ENCODE data around the gene GSE1. TPM values are rescaled to one million over a fixed set of nuclear protein-coding genes. Genes with fewer than 3 reads are reported as not detected.
A peak's percentile ranks its signal among the peaks of the same experiment; 100 is the strongest.

GSE1 gene
- total RNA-seq (2014; rRNA removed; shearing (Covaris generic)) = 11.9 and 42.7 TPM in 2 replicates

DNA sequence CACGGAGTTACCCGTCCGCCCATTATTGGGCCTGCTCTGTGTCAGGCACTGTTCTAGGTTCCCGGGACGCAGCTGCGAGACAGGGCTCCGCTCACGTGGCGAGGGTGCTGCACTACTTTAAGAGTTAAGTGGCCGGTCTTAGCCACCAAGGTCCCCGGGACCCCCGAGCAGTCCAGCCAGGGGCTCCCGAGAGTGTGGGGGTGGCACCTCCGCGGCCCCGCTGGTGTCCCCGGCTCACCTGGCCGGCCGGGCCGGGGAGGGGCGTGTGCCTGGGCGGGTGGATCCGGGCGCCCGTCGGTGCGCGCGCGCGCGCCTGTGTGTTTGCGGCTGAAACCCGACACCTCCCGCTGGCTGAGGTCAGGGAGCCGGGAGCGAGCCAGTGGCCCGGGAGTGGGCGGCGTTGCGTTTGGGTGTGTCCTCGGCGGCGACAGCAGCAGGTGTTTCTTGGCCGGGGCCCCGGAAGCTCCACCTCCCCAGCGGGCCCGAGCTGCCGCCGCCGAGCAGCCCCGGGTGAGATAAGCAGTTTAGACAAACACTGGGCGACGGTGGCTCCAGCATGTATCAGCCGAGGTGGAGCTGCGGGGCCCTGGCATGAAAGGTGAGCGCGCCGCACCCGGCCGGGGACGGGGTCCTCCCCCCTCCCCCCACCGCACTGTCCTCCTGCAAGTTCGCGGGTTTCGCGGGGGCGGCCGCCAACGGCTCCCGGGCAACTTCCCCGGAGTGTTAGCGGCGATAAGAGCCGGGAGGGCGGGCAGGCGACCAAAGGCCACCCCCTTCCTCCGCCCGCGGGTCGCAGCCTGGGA is at the start of gene GSE1:
Gene GSE1 (plus strand): TSS at position 522 of the 803 bp plus-strand sequence. CDS start 70 bp downstream, at position 592.
- peak; percentile 89 to 91 for DNase-seq (ENCODE audit: low read depth in 1 of 2, low spot score in 2 of 2)
- H3K4me1 ChIP-seq (replicated peaks) = peaks cover 42% of the 10 kb centered on the region
- H3K27ac ChIP-seq = peak within 1 kb of the TSS; percentile 63
- H3K9me3 ChIP-seq (replicated peaks) = no peaks in the 10 kb centered on the region; the same call in 1 of the 2 replicates
- H3K4me3 ChIP-seq = peak within 1 kb of the TSS; percentile 61
- no peaks in the 10 kb centered on the region for H3K36me3 ChIP-seq
- H3K27me3 ChIP-seq (replicated peaks) = no peaks in the 10 kb centered on the region

DNA sequence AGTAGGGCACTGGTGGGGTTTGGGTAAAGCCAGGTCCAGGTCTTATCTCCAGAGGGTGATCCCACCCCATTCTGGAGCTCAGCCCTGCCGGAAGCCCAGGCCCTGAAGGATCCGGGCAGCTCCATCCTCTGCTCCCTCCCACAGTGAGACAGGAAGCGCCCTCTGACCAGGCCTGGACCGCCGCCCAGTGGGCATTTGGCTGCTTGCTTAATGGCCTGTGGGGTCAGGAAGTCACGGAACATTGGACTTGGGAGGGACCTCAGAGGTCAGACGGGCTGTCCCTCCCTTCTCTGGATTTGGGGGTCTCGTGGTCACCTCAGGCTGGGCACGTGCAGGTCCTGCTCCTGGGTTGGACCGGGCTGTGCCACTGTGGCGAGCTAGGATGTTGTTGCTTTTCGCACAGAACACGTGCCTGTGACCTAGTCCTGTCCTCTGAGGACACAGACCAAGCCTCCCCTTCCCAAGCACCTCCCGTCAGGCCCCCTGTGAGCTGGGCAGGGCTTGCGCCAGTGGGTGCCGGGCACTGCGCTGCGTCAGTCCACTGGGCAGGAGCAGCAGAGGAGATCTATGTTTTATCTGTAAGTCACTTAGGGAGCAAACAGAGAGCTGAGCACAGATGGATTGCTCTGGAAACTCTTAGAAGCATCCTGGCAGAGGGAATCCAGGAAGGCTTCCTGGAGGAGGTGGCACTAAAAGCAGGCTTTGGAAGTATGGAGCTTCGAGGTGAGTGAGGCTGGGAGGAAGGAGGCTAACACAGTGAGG is 49.4 kb upstream of the GSE1 start:
- H3K27me3 ChIP-seq (replicated peaks) = no peaks in the 10 kb centered on the region
- DNase-seq (ENCODE audit: low read depth in 1 of 2, low spot score in 2 of 2) = no peak
- no peak overlapping the region for H3K27ac ChIP-seq
- no peaks in the 10 kb centered on the region for H3K4me1 ChIP-seq (replicated peaks)
- no peaks in the 10 kb centered on the region for H3K9me3 ChIP-seq (replicated peaks)
- H3K36me3 ChIP-seq = no peaks in the 10 kb centered on the region; the same call in 1 of the 2 replicates
- no peak overlapping the region for H3K4me3 ChIP-seq

DNA sequence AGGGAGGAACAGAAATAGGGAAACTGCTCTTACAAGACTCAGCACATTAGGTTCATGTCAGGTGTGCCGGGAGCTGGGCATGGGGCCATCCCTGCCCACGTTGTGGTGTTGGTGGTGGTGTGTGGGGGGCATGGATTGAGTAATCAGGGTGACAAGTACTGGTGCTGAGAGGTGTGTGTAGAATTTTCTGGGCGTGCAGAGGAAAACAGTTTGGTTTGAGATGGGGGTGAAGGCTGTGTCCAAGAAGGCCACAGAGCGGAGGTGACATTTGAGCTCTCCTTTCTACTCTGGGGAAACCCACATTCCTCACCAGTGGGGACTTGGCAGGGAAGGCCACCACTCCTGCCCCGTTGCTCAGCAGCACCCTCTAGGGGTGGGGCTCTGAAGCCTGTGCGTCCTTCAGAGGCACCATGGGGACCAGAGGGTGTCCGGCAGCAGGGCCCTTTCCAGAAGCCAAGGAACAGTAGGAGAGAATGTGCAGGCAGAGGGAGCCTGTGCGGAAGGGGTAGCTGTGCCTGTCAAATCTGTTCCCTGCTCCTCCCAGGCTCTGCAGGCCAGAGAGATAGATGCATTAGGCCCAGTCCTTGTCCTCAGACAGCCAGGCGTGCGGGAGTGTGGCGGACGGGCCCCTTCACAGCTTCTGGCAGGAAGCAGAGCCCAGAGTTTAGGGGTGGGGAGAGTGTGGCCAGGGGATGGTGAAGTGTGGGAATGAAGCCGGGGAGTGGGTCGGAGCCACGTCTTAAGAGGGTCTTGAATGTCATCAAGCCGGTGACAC is 48.7 kb upstream of the GSE1 start:
- Histone ChIP-seq H3K36me3 (no peaks in the 10 kb centered on the region; the same call in 1 of the 2 replicates), H3K4me3 (no peak overlapping the region), H3K4me1 (replicated peaks) (no peaks in the 10 kb centered on the region), H3K27ac (no peak overlapping the region), H3K9me3 (replicated peaks) (no peaks in the 10 kb centered on the region), H3K27me3 (replicated peaks) (no peaks in the 10 kb centered on the region)
- DNase-seq (ENCODE audit: low read depth in 1 of 2, low spot score in 2 of 2) = no peak

DNA sequence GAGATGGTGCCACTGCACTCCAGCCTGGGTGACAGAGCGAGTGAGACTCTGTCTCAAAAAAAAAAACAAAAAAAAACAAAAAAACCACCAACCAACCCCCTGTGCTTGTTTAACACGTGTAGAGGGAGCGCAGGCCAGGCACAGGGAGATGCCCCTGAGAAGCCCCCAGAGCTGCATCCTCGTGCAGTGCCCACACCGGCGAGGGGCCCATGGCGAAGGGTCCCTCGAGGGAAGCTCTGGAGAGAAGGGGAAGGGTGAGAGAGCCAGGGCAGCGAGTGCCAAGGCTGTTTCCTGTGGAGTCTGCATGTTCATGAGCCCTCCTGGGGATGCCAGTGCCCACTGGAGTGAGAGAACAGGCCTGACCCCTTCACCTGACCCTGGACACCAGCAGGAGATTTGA is 47.8 kb upstream of the GSE1 start:
- Histone ChIP-seq H3K27me3 (replicated peaks) (no peaks in the 10 kb centered on the region), H3K36me3 (no peaks in the 10 kb centered on the region; the same call in 1 of the 2 replicates), H3K27ac (no peak overlapping the region), H3K9me3 (replicated peaks) (no peaks in the 10 kb centered on the region), H3K4me3 (no peak overlapping the region), H3K4me1 (replicated peaks) (no peaks in the 10 kb centered on the region)
- no peak for DNase-seq (ENCODE audit: low read depth in 1 of 2, low spot score in 2 of 2)

DNA sequence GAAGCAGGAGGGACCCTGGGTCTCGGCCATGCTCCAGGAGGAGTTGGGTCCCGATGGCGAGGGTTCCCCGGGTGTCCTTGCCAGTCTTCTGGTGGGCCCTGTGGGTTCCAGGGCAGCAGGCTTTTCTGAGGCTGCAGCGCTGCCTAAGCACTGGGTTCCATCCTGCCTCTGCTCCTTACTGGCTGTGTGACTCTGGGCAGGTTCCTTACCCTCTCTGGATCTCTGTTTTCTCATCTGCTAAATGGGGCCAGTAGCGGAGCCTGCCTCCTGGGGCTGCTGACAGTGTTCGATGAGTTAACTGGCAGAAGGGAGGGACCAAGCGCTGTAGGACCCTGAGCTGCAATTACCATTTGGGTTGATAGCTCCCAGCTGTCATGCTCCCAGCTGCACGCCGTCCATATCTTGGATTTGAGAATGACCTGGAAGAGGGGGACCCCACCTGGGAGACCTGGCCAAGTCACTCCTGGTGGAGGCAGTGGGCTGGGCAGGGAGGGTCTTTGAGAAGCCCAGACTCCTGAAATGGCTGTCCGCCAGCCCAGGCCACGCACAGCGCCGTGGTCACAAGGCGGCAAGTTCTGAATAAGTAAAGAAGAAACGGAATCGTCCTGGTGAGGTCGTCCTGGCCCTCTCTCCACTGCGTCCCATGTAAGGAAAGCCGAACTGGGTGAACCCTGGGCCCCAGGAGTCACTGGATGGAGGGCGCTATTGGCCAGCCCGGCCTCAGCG is 47.2 kb upstream of the GSE1 start:
- Histone ChIP-seq H3K27me3 (replicated peaks) (no peaks in the 10 kb centered on the region), H3K4me3 (no peak overlapping the region), H3K27ac (no peak overlapping the region), H3K9me3 (replicated peaks) (no peaks in the 10 kb centered on the region), H3K4me1 (replicated peaks) (no peaks in the 10 kb centered on the region), H3K36me3 (no peaks in the 10 kb centered on the region; the same call in 1 of the 2 replicates)
- DNase-seq (ENCODE audit: low read depth in 1 of 2, low spot score in 2 of 2) = no peak

DNA sequence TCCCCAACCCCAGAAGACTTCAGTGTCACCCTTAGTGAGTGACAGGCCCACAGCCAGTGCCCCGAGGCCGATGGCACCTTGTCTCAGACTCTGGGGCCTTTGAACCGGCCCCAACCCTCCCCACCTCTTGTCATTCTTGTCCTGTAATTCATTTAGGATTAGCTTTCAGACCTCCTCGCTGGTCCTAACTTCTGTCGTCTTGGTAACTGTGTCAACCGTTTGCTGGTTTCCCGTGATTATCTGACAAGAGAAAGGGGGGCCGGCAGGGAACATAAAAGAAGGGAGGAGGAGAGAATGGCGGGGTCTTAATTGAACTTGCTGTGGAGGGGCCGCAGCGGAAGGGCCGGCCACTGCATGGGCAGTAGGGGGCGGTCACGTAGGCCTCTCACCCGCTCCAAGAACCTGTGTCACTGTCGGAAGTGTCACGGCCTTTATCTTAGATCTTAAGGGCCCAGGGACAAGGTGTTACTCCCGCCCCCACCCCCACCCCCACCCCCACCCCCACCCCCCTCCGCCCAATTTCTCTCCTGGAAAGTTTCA is 46.5 kb upstream of the GSE1 start:
- Histone ChIP-seq H3K36me3 (no peaks in the 10 kb centered on the region; the same call in 1 of the 2 replicates), H3K27ac (no peak overlapping the region), H3K27me3 (replicated peaks) (no peaks in the 10 kb centered on the region), H3K9me3 (replicated peaks) (no peaks in the 10 kb centered on the region), H3K4me3 (no peak overlapping the region), H3K4me1 (replicated peaks) (no peaks in the 10 kb centered on the region; the same call in 1 of the 2 replicates)
- DNase-seq (ENCODE audit: low read depth in 1 of 2, low spot score in 2 of 2) = no peak

DNA sequence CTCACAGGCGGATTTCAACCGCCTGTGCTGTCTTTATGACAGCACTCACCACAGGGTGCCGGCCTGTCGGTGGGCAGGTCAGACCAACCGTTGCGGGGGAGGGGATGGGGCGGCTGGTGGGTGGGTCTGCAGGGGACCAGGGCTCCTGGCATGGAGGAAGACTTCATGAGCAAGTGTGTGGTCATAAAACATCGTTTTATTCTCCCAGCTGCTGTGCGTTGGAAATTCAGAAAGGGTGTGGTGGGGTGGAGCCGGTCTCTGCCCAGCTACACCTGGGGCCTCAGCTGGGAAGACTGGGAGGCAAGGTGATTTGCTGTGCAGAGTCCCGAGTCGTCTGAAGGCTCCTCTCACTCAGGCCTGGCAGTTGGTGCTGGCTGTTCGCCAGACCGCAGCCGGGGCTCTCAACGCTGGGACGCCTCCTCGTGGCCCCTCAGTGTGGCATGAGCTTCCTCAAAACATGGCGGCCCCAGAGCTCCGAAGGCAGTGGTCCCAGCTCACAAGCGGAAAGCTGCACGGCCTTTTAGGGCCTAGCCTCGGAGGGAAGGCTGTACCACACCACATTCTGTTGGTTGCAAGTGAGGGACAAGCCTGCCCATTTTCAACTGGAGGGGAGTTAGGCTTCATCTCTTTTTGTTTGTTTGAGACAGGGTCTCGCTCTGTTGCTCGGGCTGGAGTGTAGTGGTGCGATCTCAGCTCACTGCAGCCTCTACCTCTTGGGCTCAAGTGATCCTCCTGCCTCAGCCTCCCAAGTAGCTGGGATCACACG is 45.8 kb upstream of the GSE1 start:
- no peaks in the 10 kb centered on the region for H3K9me3 ChIP-seq (replicated peaks)
- no peaks in the 10 kb centered on the region; the same call in 1 of the 2 replicates for H3K4me1 ChIP-seq (replicated peaks)
- H3K4me3 ChIP-seq = no peak overlapping the region
- no peaks in the 10 kb centered on the region; the same call in 1 of the 2 replicates for H3K36me3 ChIP-seq
- no peaks in the 10 kb centered on the region for H3K27me3 ChIP-seq (replicated peaks)
- no peak for DNase-seq (ENCODE audit: low read depth in 1 of 2, low spot score in 2 of 2)
- H3K27ac ChIP-seq = no peak overlapping the region

DNA sequence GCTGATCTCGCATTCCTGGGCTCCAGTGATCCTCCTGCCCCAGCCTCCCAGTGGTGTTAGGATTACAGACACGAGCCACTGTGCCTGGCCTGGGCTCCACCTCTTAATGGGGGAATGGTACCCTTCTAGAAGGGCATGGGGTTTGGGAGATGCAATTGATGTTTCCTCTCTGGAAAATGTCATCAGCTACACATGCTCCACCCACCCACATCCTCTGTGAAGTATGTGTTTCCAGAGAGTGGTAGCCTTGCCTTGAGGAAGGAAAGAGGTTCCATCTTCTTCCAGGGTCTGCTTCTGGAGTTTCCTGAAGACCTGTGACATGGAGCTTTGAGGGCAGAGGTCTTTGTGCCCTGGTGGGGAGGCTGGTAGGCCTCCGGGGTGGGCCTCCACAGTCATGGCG is 45.2 kb upstream of the GSE1 start:
- H3K36me3 ChIP-seq = no peaks in the 10 kb centered on the region; the same call in 1 of the 2 replicates
- H3K27me3 ChIP-seq (replicated peaks) = no peaks in the 10 kb centered on the region
- H3K27ac ChIP-seq = no peak overlapping the region
- no peaks in the 10 kb centered on the region; the same call in 1 of the 2 replicates for H3K4me1 ChIP-seq (replicated peaks)
- no peaks in the 10 kb centered on the region for H3K9me3 ChIP-seq (replicated peaks)
- no peak for DNase-seq (ENCODE audit: low read depth in 1 of 2, low spot score in 2 of 2)
- no peak overlapping the region for H3K4me3 ChIP-seq

DNA sequence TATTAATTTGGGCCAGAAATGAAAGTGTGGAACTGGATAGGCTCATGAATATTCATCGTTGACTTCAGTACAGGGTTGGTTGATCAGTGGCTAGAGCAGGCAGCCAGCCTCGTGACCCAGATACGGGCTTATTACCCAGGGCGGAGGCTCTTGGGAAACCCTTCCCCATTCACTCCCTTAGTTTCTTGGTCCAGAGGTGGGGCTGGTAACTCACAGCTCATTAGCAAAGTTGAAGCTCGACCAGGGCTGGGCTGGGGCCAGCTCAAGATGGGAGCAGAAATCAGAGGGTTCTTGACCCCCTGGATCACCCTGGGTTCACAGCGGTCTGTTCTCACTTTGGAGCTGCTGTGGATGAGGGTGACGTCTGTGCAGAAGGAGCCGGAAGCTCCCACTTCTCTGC is 44.6 kb upstream of the GSE1 start:
- Histone ChIP-seq H3K27ac (no peak overlapping the region), H3K27me3 (replicated peaks) (no peaks in the 10 kb centered on the region), H3K4me3 (no peak overlapping the region), H3K9me3 (replicated peaks) (no peaks in the 10 kb centered on the region), H3K36me3 (no peaks in the 10 kb centered on the region; the same call in 1 of the 2 replicates), H3K4me1 (replicated peaks) (peaks cover 3% of the 10 kb centered on the region)
- no peak for DNase-seq (ENCODE audit: low read depth in 1 of 2, low spot score in 2 of 2)

DNA sequence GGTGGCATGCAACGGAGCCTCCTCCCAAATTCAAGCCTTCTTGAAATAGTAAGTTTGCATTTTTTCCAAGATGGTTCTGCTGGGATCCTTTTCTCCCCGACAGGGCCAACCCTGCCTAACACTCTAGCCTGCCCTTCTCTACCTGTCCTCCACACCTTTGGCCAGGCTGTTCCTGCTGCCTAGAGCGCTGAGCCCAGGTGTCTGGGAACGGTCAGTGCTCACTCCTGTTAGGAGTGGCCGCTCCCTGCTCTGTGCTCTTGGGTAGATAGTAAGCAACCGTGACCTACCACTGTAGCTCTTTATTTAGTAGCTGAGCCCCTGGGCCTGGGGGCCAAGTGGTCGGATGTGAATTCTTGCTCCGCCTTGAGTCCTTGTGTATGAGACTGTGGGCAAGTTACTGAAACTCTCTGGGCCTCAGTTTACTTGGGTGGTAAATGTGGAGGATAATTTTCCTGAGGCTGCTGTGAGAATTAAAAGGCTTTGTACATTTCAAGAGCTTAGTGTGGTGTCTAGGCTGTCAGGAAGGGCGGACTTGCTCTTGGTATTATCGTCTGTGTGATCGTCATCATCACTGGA is 44.0 kb upstream of the GSE1 start:
- Histone ChIP-seq H3K9me3 (replicated peaks) (no peaks in the 10 kb centered on the region), H3K36me3 (no peaks in the 10 kb centered on the region; the same call in 1 of the 2 replicates), H3K27ac (no peak overlapping the region), H3K4me3 (no peak overlapping the region), H3K4me1 (replicated peaks) (peaks cover 9% of the 10 kb centered on the region), H3K27me3 (replicated peaks) (no peaks in the 10 kb centered on the region)
- DNase-seq (ENCODE audit: low read depth in 1 of 2, low spot score in 2 of 2) = no peak

DNA sequence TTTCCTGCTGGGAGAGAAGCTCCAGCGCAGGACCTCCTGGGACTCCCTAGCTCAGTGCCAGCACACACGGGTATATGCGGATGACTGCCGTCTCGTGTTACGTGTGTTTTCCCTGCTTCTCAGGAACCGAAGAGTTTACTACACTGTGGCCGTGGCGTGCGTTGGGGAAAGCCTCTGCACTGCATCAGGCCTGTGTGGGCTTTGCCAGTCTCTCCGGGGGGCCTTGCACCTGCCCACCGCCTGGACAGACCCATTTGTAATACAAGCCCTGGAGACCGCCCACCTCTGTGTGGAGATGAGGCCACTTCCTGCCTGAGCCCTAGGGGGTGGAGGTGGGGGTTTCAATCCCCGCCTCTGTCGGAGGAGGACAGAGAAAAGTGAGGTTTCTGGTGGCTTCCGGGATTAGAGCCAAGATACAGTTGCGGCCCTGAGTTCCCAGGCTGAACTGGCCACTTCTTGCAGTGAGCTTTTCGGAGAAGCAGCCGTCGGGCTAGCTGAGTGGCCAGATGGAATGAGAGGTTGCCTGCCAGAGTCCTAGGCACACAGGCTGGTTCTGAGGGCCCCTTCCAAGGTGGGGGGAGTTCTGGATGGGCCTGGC is 43.4 kb upstream of the GSE1 start:
- Histone ChIP-seq H3K36me3 (no peaks in the 10 kb centered on the region; the same call in 1 of the 2 replicates), H3K4me3 (no peak overlapping the region), H3K9me3 (replicated peaks) (no peaks in the 10 kb centered on the region), H3K4me1 (replicated peaks) (peaks cover 15% of the 10 kb centered on the region), H3K27me3 (replicated peaks) (no peaks in the 10 kb centered on the region), H3K27ac (no peak overlapping the region)
- no peak for DNase-seq (ENCODE audit: low read depth in 1 of 2, low spot score in 2 of 2)

Data from SJSA1 (cell line).